Activated CD4-positive, alpha-beta T cell treated with anti-CD3 and anti-CD28 coated beads, Interleukin-2, Interleukin-6, amounts not matched to agents 100 ng/mL and 50 ng/mL, durations not matched to agents 16 hours and 8 hours (primary cell): ENCODE measurements around the gene TRPC4.

ENCODE experiments used
- DNase-seq: peaks from one replicate; pipeline ENCODE4 v3.0.0-alpha.2; 2020

The TRPC4 gene

DNA sequence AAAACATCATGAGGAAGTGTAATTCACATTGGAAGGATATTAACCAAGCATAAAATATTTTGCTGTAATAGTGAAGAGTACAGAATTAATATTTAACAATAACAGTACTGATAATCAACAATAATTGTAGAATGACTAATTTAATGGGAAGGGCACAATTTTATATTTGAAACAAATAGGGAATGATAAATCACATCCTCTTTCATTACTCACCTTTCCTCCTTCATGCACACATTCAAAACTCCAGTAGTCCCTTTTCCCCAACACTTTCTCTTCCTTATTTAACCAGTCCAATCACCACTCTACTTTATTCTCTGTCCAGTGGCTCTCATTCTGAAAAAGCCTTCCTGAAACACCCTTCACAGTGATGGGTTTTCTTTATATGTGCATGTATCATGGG lies 160.3 kb downstream of the TRPC4 start:
- DNase-seq: no peak

DNA sequence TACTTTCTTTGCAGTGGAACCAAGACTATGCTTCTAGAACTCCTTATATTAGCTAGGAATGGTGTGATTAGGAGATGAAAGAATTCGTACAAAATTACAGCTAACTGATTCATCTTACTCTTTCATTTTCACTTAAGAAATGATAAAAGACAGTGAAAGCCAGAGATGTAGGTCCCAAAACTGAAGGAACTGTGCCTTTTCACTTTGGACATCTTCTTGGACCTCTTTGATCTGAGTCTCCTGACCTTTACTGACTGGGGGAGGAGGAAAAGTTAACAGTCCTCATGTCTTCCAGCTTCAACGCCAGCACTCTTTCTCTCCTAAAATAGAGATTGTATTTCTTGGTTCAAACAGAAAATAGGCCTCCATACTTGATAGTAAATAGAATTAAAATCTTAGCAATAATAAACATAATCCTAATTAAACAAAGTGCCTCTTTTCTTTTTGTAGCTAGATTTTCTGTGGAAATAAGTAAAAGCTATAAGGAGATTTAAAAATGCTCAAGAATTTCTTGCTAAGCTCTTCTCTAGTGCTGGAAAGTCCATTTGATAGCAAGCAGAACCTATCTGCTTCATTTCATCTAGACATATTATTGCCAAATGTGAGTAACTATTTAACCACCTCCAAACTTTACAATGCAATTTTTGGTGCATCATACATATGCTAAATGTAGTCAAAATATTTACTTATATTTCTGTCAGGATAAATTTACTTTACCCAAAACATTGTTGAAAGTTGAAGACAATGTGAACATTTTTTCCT lies 161.7 kb downstream of the TRPC4 start:
- no peak for DNase-seq

DNA sequence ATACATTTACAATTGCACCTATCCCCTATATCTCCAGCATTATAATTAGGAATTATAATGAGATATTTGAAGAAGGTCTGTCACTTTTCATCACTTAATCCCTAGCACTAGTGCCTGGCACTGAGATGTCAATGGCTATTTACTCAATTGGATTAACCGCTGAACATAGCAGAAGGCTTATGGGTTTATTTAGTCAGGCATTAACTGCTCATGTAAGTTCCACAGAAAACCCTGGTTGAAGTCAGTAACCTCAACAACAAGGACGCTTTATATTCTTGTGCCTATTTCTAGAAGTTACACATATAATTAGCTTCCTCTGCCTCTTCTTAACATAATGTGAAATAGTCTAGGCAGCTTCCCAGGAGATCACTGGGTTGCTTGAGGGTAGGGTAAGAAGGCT lies 163.5 kb downstream of the TRPC4 start:
- DNase-seq: no peak

DNA sequence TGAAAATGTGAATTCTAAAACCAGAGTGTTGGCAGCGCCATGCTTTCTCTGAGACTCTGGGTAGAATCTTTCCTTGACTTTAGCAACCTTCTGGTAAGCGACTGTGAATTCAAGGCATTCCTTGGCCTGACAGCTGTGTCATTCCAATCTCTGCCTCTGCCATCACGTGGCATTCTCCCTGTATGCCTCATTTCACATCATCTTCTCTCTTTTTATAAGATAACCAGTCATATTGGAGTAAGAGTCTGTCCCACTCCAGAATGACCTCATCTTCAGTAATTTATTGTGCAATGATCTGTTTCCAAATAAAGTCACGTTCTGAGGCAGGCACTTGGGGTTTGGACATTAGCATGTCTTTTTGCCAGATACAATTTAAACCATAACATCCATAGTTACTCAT lies 167.6 kb downstream of the TRPC4 start:
- no peak for DNase-seq

DNA sequence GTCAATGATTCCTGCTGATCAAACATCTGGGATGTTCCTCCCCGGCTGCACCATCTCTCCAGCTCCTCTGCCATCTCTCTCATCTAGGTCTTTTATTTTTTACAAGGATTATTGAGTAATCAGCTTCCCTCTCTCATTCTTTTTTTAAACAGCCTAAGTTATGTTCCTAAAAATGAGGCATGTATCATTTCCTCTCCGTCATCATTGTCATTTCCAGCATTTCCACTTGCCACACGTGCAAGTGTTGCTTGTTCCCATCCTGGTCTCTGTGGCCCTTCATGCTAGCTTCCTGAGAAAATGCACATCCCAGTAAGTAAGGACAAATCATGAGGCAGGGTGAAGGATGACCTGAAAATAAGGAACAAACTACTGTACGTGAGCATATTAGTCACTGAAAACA lies 168.3 kb downstream of the TRPC4 start:
- DNase-seq: no peak

DNA sequence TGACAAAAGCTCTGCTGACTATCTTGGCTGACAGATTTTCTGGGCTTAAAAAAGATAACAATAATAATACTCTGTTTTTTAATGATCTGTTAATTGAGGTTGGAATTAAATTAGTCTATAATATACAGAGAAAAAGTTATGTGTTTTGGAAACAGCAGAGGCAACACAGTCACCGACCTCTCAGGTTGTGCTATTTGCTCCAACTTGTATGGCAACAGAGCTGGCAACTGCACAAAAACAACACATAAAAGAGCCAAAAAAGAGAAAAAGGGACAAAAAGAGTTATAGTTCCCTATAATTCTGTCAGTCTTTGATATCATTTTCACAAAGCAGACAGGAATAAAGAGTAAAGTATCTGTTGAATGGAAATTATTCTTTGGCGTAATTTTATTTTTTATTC lies 168.7 kb downstream of the TRPC4 start:
- DNase-seq: no peak

DNA sequence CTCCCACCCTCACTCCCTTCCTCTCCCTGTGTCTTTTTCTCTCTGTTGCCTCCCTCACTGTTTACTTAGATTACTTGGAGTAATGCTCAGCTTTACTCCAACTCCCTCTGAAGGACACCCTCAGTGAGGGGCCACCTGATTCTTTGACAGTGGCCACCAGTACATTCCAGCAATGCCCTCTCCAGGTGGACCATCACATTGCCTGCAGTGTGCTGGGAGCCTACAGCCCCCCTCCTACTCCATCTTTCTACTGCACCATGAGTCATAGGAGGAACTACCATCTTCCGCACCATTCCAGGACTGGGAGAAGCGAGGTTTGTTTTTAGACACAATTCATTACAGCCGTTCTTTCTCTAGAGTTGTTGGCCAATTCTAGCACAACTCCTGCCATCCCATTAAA lies 174.4 kb downstream of the TRPC4 start:
- DNase-seq: no peak

DNA sequence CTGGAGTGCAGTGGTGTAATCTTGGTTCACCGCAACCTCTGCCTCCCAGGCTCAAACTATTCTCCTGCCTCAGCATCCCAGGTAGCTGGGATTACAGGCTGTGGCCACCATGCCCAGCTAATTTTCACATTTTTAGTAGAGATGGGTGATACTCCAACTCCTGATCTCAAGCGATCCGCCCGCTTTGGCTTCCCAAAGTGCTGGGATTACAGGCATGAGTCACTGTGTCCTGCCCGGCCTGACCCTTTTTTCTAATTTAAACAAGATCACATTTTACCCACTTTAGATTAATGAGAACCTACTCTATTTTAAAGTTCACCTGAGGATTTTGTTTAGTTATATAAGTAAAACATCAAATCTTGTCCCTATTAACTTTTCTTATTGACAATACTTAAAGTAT lies 179.2 kb downstream of the TRPC4 start:
- DNase-seq: no peak

DNA sequence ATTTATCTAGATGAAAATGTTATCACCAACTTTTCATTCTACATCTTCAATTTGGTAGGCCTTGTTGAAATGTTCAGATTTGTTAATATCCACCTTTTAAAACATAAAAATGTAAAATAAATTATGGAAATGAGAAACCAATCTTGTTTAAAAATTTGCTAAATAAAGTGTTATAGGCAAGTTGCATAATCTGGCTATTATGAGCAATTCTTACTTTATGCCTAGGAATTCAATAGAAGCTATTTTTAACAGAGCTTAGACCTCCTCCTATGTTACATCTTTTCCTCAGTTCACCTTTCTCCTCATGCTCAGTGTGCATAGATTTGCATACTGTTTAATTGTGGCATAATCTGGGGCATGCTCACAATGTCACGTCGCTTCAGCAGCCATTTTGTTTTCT lies 183.1 kb downstream of the TRPC4 start:
- no peak for DNase-seq

DNA sequence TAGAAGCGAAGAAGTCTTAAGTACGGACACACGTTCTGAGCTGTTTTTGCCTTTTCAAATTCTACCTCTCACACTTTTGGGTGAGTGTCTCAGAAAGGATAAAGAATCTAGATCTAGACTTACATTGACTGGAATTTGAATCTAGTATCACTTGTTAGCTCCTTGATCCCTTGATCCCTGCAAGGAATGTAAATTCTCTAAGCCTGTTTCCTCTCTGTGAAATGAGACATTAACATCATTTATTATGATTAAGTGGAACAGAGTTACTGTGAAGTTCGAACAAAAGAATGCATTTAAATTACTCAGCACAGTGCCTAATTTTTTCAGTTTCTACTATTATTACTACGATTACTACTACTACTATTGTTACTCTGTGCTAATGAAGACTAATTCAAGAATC lies 184.4 kb downstream of the TRPC4 start:
- no peak for DNase-seq

DNA sequence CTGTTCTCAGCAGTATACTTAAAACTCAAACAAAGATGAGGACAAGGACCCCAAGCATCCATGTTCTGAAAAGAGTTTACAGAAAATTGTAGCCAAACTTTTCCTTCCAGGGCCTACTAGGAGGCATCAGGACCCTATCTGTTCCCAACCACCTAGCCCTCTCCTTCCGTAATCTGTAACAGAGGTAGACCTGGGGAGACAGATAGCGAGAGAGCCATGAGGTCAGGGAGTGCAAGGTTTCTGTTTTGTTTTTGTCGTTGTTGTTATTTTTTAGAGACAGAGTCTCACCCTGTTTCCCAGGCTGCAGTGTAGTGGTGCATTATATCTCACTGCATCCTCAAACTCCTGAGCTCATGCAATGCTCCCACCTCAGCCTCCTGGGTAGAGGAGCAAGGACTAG lies 187.1 kb downstream of the TRPC4 start:
- no peak for DNase-seq

DNA sequence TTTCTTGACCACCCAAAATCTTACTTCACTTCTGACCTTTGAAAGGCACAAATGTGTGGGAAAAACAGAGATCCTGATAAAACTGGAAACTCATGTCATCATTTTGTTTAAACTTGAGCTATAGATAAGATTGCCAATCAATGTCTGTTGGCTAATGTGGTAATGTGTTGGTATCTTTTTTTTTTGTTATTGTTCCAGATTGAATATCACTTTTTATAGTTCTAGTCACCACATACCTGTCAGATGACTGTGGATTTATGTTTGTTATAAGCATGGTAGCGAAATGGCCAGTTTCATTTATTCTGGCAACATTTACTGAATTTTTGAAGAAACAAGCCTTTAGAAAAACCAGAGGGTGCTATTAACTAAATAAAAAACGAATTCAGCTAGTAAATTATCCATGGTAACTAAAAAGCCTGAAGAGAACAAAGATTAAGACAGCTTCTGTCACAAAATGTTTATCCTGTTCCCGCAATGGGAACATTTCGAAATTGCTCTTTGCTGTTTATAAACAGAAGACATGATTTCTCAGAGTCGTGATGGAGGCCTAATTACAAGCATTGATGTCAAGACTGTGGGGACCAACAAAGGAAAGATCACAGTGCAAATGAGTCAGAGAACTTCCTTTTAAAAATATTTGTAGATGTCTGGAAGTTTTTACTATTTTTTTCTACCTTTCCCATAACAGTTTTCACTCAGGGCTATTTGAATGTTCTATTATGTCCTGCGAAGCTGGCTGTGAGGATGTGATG lies 188.1 kb downstream of the TRPC4 start:
- no peak for DNase-seq

DNA sequence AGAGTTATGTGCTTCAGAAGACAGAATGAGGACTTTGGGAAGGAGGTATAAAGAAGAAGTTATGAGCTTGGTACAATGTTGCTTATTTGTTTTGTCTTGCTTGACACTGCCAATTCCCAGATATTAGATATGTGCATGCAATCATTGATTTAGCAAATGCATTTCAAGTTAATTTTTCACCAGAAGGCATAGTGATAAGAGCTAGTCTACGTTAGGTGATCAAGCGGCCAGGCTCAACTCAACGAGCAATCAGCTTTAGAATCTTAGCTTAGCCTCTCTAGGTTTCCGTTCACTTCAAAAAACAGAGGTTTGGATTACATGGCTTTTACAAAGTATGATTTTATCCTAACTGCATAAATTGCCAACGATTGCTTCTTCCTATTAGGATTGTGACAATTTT lies 189.4 kb downstream of the TRPC4 start:
- DNase-seq: no peak

DNA sequence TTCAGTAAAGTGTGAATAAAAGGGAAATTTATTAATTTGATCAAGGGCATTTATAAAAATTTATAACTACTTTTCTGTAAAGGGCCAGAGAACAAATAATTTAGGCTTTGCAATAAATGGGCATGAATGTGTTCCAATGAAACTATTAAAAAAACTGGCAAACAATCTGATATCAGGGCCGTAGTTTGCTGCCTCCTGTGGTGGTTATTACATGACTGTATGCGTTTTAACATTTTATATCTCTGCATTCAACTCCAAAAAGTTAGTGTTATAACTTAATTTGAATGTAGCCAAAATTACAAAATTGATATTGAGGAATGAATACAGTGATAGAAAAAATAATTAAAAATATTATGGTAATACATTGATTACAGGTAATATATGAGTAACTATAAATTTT lies 190.5 kb downstream of the TRPC4 start:
- DNase-seq: no peak

DNA sequence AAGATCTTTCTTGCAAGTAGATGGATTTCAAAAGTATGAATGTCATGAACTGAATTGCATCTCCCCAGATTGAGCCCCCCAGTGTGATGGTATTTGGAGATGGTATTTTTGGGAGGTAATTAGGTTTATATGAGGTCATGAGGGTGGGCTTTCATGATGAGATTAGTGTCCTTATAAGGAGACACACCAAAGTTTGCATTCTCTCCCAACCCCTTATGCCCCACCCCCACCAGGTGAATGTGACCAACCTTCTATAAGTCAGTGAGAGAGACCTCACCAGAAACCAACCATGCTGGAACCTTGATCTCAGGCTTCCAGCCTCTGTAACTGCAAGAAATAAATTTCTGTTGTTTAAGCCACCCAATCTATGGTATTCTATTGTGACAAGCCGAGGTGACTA lies 199.7 kb downstream of the TRPC4 start:
- no peak for DNase-seq

DNA sequence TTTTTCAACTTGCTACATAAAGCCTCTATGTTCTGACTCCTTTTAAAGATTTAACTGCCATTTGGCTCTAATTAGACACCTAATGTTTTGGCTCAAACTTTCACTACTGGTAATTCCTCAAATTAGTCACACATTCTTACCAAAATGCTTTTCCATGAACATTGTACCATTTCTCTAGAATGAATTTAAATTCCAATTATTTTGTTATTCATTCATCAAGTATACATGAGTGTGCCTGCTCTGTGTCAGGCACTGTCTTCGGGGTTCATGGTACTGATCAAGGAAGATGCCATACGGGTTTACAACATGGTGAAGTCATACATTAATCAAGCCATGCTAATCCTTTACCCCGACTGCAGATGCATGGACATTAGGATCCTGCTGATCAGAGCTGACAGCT lies 201.9 kb downstream of the TRPC4 start:
- no peak for DNase-seq

DNA sequence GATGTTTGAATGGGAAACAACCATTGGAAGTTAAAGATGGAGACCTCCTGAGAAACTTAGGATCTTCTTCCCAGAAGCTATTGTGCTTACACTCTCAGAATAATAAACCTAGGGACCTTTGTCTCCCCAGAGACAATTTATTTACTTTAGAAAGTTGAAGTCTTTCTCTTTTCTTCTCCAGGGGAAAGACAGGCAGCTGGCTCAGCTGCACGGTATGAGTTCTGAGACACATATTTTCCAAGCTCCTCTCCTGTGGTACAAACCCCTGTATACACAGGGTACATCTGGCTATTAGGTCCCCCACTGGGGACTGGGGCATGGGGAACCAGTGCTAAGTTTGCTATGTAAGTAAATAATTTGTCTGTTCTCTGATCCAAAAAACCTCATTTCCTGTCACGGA lies 203.5 kb downstream of the TRPC4 start:
- DNase-seq: no peak

DNA sequence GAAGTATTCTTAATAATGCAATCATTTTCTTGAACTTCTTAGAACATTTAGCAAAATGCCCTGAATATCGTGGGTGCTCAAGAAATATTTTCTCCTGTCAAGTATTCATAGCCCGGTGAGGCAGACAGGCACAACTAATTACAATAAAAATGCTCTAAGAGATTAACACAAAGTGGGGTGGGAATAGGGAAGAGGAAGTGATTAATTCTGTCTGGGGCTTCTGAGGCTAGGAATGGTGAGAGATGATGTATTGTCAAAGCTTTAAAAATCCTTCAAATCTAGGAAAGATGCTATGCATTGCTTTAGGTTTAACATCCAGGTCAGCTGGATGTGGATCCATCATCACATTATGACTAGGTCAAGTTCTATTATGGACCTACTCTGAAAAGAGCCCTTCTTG lies 204.2 kb downstream of the TRPC4 start:
- DNase-seq: no peak

DNA sequence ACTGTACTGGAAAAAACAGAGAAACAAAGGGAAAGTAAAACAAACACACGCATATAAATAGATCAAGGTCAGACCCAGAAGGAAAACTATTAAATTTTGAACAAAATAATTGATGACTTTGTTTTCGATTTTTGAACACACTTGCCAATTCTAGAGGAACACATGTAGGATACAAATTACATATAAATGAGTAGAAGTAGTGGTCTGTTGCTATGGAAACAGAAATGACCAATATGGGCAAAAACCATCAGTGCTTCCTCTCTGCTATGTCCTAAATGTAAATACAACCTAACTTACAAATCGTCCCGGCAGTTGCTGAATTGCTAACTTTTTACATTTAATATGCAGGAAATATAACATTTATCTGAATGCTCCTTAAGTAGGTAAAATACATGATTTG lies 205.8 kb downstream of the TRPC4 start:
- DNase-seq: no peak

DNA sequence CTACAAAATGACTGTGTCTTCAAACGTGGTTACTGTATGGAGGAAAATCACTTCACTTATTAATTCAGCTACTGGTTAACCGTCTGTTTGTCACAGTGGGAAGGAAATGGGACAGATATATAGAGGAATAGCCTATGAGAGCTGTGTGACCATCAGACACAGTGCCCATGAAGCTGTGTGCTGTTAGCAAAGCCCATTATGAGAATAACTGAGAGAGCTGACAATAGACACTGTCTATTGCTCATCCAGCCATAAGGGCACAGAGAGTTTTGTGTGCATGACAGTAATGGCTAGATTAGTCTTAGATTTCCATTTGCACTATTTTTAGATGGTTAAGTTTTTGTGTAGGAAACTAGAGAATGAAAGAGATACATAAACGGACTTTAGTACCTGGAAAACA lies 206.9 kb downstream of the TRPC4 start:
- DNase-seq: no peak

DNA sequence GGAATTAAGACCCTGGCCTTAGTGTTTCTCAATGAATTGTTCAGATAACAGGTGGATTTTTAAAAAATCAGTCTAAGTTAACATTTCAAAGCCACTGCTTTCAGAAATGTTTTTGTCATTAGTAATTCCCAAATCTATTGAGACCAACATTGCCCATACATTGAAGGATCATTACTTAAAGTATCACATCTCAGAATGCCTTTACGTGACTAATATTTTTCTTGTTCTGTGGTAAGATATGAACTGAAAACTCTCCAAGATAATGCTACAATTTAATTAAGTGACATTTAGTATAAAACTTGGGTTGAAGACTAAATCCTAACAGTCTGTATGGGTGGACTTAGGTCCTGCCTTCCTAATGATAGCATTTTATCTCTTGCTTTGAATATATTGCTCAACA lies 211.6 kb downstream of the TRPC4 start:
- no peak for DNase-seq

DNA sequence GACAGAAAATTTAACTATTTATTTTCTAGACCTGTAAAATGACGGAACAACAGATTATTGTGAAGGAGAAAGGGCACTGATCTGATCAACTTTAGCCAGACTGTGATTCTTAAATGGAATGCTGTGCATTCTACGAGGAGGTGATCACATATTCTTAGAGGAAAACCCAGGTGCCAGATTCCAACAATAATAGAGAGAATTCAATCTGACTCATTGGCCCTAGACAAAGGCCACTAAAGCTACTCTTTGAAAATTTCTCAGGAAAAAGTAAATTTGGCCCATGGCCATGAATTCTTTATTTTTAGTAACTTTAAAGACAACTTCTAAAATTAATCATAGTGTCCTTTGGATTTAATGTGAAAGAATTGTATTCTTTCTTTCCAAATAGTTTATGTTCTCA lies 212.4 kb downstream of the TRPC4 start:
- no peak for DNase-seq

DNA sequence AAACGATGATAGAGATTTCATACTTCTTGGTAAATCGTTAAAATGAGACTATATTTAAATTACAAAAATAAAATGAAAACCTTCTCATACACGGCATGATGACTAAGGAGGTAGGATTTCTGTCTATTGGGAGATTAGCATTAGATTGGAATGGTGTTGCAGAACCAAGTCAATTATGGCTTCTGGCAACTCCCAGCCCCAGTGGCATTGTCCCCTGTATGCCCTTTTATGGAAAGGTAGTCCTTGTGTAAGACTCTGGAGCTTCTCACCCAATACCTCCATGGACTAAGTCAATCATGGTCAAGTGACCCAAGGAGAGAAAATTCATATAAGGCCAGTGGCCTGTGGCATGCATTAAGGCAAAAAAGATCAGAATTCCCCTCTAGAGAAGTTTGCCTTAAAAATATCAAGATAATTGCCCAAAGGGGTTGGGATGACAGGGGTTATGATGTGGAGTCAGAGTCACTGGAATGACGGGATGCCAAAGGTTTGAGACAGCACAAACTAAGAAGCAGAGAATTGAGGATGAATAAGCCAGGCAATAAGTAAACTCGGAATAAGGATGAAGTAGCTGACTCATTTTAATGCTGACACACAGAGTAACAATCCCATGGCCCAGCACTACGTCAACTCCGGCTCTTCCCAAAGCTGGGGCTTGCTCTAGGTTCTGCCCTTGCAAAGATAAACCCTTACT lies 213.2 kb downstream of the TRPC4 start:
- DNase-seq: no peak

DNA sequence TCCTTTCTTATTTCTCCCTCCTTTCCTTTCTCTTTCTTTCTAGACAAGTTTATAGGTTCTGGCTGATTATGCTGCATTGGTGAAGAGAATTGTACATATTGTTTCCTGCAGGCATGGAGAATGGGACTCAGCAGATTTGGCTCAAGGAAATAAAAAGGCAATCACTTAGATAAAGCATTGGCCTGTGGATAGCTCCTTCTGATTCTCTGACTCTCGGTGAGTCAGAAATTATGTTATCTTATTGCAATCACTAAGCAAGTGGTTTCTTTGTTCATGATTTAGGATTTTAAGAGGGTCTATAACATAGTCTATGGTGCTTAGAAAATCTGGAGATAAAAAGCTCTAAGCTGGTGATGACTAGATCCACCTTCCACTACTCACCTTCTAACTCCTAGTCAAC lies 217.0 kb downstream of the TRPC4 start:
- DNase-seq: no peak
